ENCODE results near the gene KIAA1143. TPM values are rescaled to one million over a fixed set of nuclear protein-coding genes. Genes with fewer than 3 reads are reported as not detected.

Gene KIAA1143
- total and polyA plus RNA-seq, 9 of the 15 experiments (the other 6 are each of a cell fraction or from before 2014, with no cell fraction given): 25.6 to 72.0 (median 42.2) TPM

DNA sequence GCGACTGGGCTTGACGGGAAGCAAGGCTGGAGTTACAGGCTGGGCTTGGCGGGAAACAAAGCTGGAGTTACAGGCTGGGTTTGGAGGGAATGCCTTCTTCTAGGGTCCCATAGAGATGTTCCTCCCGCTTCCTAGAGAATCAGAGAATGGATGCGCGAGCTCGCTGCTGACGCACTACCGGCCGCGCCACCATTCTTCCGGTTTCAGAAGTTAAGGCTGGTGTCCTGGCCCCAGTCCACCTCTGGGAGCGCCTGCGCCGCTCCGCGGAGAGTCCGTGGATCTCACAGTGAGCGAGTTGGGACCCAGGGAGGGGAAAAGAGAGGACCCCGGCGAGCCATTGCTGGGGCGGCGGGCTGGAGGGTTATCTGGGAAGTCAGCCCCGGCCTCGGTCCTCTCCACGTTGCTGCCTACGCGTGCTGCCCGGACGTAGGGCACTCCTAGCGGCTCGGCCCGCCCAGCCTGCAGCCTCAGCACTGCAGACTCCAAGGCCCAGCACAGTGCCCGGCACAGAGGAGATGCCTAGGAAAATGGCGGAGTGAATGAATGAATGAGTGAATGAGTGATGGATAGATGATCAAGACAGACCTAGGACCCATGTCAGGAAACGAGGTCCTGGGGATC, 48.9 kb downstream of the KIAA1143 start, which contains the start of gene ZNF502:
Gene ZNF502 (plus strand): TSS at position 206 of the 621 bp plus-strand sequence. CDS start 7,602 bp downstream, outside the sequence.
- Histone ChIP-seq H3K9me1 (ENCODE audit: control insufficient read depth, insufficient read depth, low read length) (no peaks in the 10 kb centered on the region), H3K9me3 (replicated peaks; ENCODE audit: control insufficient read depth, insufficient read depth, low read depth, low read length) (peaks cover 12% of the 10 kb centered on the region), H3K4me3 (peak within 1 kb of the TSS; percentile 46), H3K9ac (ENCODE audit: insufficient read depth in 1 of 2, low read depth in 2 of 2, low read length in 2 of 2) (peak within 1 kb of the TSS in 1 of 2 experiments; percentile 48; a peak in 1 of 4 replicates), H3K4me1 (replicated peaks in 1 of 2; ENCODE audit: control insufficient read depth in 2 of 2, insufficient read depth in 2 of 2, low read length in 2 of 2) (peaks cover 0 to 7% of the 10 kb centered on the region in 2 experiments; a peak in 1 of 5 replicates), H3K27ac (ENCODE audit: extremely low read depth, low read depth, low read length) (no peak within 1 kb of the TSS; the same call in 2 of the 3 replicates), H3K79me2 (ENCODE audit: control insufficient read depth, insufficient read depth, low read length) (no peaks in the 10 kb centered on the region), H3K36me3 (ENCODE audit: control insufficient read depth, insufficient read depth, low read length) (no peaks in the 10 kb centered on the region), H4K20me1 (replicated peaks; ENCODE audit: control insufficient read depth, insufficient read depth, low read length) (no peaks in the 10 kb centered on the region), H2AFZ (ENCODE audit: low read depth, low read length) (peak within 1 kb of the TSS; percentile 95), H3K4me2 (ENCODE audit: insufficient read depth, low read length) (peak within 1 kb of the TSS; percentile 77), H3K27me3 (ENCODE audit: control insufficient read depth in 2 of 2, insufficient read depth in 2 of 2, low read length in 2 of 2) (peaks cover 14 to 25% of the 10 kb centered on the region in 2 experiments; a peak in 4 of 5 replicates)
- CTCF ChIA-PET (ENCODE audit: low intra/inter-chr PET ratio): interaction anchor here (0.8 kb wide), 1 partner anchor 135 kb away, joined by 3 read pairs; no protein-coding TSS in a partner anchor
- DNase-seq (ENCODE audit: extremely low read depth in 1 of 4, low spot score in 3 of 4) (peak; percentile 44 to 76 (median 64)), FAIRE-seq (no peak), ATAC-seq (peak; percentile 99)
- TSS peak; percentile 66 for BruUV-seq (replicated peaks)
- intact Hi-C loops (cut with micrococcal nuclease) (loop anchor here (1.0 to 10.0 kb wide), 2 partner anchors 17 to 178 kb away; partner anchors contain the start of gene ZNF501), in situ Hi-C loops (cut with MboI) (no loop called here)
- WGBS (ENCODE audit: insufficient coverage, low coverage, missing lambda C conversion rate): 10% methylated on average over 31 of the region's 36 CpGs
- POLR2A ChIA-PET: interaction anchor here (0.5 to 1.4 kb wide), 5 partner anchors 8 to 288 kb away, joined by 3 to 4 read pairs (median 3); partner anchors contain the start of gene ZNF501
- TF ChIP-seq GATAD2A (IDR thresholded peaks at IDR 0.05): no peak
- no peak for TF ChIP-seq TBP (optimal IDR thresholded peaks at IDR 0.05; ENCODE audit: low read depth, low read length)
- peak; percentile 90 for TF ChIP-seq EHMT2 (IDR thresholded peaks at IDR 0.05)
- 0 out of 2 replicates have a peak, but pooled peaks have one; percentile 52 for TF ChIP-seq DMBX1 (CRISPR knock-in tag; IDR thresholded peaks at IDR 0.05; ENCODE audit: borderline replicate concordance)
- no peak for TF ChIP-seq ZSCAN32 (CRISPR knock-in tag; IDR thresholded peaks at IDR 0.05)
- no peak for TF ChIP-seq HNRNPLL (IDR thresholded peaks at IDR 0.05; ENCODE audit: low read depth, low read length, poor library complexity, severe bottlenecking)
- TF ChIP-seq PHF20 (IDR thresholded peaks at IDR 0.05; ENCODE audit: partially characterized antibody): peak; percentile 77
- TF ChIP-seq CREB1 (IDR thresholded peaks at IDR 0.05): peak; percentile 90
- no peak for TF ChIP-seq CREB1 (CRISPR knock-in tag; IDR thresholded peaks at IDR 0.05)
- peak; percentile 75 for TF ChIP-seq HCFC1 (IDR thresholded peaks at IDR 0.05; ENCODE audit: low read depth, low read length)
- TF ChIP-seq MTA3 (IDR thresholded peaks at IDR 0.05; ENCODE audit: borderline replicate concordance): peak; percentile 9; the same call in 1 of the 2 replicates
- TF ChIP-seq, protein P1, sequence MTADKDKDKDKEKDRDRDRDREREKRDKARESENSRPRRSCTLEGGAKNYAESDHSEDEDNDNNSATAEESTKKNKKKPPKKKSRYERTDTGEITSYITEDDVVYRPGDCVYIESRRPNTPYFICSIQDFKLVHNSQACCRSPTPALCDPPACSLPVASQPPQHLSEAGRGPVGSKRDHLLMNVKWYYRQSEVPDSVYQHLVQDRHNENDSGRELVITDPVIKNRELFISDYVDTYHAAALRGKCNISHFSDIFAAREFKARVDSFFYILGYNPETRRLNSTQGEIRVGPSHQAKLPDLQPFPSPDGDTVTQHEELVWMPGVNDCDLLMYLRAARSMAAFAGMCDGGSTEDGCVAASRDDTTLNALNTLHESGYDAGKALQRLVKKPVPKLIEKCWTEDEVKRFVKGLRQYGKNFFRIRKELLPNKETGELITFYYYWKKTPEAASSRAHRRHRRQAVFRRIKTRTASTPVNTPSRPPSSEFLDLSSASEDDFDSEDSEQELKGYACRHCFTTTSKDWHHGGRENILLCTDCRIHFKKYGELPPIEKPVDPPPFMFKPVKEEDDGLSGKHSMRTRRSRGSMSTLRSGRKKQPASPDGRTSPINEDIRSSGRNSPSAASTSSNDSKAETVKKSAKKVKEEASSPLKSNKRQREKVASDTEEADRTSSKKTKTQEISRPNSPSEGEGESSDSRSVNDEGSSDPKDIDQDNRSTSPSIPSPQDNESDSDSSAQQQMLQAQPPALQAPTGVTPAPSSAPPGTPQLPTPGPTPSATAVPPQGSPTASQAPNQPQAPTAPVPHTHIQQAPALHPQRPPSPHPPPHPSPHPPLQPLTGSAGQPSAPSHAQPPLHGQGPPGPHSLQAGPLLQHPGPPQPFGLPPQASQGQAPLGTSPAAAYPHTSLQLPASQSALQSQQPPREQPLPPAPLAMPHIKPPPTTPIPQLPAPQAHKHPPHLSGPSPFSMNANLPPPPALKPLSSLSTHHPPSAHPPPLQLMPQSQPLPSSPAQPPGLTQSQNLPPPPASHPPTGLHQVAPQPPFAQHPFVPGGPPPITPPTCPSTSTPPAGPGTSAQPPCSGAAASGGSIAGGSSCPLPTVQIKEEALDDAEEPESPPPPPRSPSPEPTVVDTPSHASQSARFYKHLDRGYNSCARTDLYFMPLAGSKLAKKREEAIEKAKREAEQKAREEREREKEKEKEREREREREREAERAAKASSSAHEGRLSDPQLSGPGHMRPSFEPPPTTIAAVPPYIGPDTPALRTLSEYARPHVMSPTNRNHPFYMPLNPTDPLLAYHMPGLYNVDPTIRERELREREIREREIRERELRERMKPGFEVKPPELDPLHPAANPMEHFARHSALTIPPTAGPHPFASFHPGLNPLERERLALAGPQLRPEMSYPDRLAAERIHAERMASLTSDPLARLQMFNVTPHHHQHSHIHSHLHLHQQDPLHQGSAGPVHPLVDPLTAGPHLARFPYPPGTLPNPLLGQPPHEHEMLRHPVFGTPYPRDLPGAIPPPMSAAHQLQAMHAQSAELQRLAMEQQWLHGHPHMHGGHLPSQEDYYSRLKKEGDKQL (CRISPR knock-in tag; IDR thresholded peaks at IDR 0.05; ENCODE audit: borderline replicate concordance): no peak
- TF ChIP-seq, protein P2, sequence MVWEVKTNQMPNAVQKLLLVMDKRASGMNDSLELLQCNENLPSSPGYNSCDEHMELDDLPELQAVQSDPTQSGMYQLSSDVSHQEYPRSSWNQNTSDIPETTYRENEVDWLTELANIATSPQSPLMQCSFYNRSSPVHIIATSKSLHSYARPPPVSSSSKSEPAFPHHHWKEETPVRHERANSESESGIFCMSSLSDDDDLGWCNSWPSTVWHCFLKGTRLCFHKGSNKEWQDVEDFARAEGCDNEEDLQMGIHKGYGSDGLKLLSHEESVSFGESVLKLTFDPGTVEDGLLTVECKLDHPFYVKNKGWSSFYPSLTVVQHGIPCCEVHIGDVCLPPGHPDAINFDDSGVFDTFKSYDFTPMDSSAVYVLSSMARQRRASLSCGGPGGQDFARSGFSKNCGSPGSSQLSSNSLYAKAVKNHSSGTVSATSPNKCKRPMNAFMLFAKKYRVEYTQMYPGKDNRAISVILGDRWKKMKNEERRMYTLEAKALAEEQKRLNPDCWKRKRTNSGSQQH (CRISPR knock-in tag; IDR thresholded peaks at IDR 0.05): no peak
- TF ChIP-seq, protein P3, sequence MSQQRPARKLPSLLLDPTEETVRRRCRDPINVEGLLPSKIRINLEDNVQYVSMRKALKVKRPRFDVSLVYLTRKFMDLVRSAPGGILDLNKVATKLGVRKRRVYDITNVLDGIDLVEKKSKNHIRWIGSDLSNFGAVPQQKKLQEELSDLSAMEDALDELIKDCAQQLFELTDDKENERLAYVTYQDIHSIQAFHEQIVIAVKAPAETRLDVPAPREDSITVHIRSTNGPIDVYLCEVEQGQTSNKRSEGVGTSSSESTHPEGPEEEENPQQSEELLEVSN (IDR thresholded peaks at IDR 0.05; ENCODE audit: borderline replicate concordance in 1 of 2, extremely low read depth in 1 of 2, insufficient read depth in 1 of 2, insufficient read length in 1 of 2, low read depth in 1 of 2, low read length in 1 of 2, poor library complexity in 1 of 2, severe bottlenecking in 1 of 2): peak in 1 of 2 experiments; percentile 6

Data from K562 (cell line).